ENCODE data around the gene SCO2.

The SCO2 gene

GRCh38 chr22:50490531-50491308, 34.7 kb downstream of the SCO2 start:
- no peak for DNase-seq

DNA sequence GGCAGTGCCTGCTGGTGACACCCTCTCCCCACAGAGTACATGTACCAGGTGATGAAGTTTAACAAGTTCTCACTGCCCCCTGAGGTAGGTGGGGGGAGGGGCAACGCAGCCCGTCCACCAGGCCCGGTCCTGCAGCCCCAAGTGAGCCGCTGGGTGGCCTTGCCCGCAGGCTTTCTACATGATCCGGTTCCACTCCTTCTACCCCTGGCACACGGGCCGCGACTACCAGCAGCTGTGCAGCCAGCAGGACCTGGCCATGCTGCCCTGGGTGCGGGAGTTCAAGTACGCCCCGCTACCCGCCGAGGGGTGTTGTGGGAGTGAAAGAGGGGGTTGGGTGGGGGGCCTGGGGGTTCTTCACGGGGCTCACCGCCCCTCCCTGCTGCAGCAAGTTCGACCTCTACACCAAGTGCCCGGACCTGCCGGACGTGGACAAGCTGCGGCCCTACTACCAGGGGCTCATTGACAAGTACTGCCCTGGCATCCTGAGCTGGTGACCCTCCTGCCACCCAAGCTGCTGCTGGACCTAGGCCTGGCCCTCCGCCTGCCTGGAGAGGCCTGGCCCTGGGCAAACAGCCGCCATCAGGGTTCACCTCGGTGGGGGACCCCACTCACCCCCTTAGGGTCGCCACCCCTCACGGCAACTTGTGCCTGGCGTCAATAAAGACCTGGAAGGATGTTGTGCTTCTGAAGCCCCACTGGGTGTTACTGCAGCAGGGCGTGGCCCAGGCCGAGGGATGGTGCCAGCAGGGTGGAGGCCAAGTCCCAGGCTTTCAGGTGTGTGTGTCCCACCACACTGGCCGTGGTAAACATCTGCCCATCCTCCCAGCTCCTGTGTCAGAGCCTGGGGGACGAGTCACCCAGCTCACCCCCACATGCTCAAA, 35.8 kb downstream of the SCO2 start:
- DNase-seq, result no peak

GRCh38 chr22:50488886-50489285, 36.5 kb downstream of the SCO2 start:
- no peak for DNase-seq

- DNase-seq, result no peak
Measured at GRCh38 chr22:50488006-50488677, 37.3 kb downstream of the SCO2 start.

GRCh38 chr22:50487290-50488005, 38.0 kb downstream of the SCO2 start:
- no peak for DNase-seq

DNA sequence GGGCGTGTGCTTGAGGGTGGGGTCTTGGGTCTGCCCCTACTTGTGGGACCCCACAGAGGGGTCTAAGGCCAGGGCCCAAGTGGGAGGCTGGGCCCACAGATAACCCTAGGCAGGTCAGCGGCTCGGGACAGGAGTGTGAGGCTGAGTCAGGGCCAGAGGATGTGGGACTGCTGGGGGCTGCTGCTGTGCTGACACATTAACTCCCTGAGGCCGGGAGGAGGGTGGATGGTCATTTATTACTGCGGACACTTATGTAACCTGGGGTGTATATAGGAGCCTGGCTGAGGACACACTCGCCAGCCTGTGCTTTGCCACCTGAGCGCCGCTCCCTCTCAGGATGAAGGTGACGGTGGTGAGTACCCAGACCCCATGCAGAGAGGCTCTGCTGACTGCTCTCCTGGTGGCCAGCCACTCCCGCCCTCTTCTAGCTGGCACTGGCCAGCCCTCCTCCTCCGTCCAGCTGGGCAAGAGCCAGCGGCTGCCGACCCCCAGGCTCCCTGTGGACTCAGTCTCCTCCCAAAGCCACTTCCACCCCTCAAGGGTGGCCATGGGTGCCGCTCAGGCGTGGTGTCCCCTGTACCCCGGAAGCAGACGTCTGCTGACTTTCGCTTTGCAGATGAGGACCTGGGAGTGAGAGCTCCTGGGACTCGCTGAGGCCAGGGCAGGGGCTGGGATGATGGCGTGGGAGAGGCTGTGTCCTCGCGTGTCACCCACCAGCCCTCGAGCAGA, 38.7 kb downstream of the SCO2 start, which contains the start of gene MIOX:
Gene MIOX (plus strand): TSS at position 299 of the 729 bp plus-strand sequence. CDS start 39 bp downstream, at position 338.
- DNase-seq, result no peak

GRCh38 chr22:50485221-50486131, 39.9 kb downstream of the SCO2 start:
- no peak for DNase-seq

GRCh38 chr22:50483977-50484853, 41.2 kb downstream of the SCO2 start:
- DNase-seq, result no peak

DNA sequence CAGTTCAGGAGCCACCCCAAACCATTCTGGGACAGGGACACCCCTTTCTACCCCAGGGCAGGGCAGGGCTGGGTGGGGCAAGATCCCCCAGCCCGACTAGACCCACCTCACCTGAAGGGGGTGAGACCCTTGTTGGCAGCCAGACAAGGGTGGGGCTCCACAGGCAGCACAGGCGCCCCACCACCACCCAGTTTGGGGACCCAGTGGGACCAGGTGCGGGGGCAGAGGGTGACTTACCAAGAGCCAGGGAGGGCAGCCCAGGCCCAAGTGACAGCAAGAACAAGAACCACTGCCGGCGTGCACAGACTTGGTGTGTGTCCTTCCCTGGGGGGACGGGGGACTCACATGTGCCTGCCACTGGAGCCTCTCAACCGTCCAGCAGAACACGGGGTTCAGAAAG, 41.8 kb downstream of the SCO2 start:
- DNase-seq, result no peak

- no peak for DNase-seq
Measured at GRCh38 chr22:50483106-50483505, 42.3 kb downstream of the SCO2 start.

DNA sequence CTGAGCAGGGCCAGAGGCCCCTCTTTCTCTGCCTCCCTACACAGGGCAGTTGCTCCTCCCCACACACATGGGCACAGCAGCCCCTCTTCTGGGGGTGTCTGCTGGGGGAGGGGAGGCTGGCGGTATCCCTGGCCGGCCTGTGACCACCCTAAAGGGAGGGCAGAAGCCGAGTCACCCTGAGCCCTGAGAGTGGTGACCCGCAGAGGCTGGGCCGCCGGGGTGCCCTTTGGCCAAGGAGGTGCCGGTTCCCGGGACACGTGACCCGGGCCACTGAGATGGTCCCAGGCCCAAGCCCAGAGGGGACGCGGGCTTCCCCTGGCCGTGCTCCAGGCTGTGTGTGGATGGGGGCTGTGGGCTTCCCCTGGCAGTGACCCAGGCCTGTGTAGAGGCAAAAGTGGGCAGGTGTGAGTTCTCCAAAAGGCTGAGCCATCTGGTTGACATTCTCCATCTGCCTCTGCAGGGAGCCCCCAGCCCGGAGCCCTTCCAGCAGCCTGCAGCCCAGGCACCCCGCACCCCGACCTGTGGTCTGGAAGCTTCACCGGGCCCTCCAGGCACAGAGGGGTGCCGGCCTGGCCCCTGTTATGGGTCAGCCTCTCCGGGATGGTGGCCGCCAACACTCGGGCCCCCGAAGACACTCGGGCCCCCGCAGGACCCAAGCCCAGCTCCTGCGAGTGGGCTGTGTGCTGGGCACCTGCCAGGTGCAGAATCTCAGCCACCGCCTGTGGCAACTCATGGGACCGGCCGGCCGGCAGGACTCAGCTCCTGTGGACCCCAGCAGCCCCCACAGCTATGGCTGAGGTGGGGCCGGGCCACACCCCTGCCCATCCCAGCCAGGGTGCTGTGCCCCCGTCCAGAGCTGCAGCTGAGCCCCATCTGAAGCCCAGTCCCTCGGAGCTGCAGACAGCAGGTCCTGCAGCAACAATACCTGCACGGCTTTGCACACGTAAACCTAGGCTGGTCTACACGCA, 43.0 kb downstream of the SCO2 start:
- no peak for DNase-seq

DNA sequence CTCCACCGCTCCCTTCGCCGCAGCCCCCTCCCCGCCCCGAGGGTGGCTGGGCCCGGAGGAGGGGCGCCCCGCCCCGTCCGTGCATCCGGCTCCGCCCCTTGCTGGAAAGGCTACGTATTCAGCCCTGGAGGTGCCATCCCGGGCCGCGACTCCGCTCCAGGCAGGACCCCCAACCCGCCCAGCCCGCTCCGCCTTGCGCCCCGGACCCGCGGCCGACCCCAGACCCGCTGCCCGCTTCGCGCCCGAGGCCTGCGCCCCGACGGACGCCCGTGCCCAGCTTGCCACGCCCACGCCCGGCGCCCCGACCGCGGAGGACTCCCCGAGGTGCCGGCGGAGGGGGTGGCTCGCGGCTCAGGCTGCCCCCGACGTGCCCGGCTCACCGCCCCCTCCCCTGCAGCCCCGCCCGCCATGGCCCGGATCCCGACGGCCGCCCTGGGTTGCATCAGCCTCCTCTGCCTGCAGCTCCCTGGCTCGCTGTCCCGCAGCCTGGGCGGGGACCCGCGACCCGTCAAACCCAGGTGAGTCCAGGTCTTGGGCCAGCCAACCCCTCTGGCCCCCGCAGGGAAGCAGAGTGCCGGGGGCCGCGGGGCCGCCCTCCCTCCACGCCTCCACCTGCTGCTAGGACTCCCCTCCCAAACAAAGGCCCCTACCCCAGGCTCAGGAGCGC, 43.8 kb downstream of the SCO2 start, which contains the start of gene ADM2:
Gene ADM2 (plus strand): TSS at position 104 of the 667 bp plus-strand sequence. CDS start 305 bp downstream, at position 409.
- peak; percentile 73 for DNase-seq

DNA sequence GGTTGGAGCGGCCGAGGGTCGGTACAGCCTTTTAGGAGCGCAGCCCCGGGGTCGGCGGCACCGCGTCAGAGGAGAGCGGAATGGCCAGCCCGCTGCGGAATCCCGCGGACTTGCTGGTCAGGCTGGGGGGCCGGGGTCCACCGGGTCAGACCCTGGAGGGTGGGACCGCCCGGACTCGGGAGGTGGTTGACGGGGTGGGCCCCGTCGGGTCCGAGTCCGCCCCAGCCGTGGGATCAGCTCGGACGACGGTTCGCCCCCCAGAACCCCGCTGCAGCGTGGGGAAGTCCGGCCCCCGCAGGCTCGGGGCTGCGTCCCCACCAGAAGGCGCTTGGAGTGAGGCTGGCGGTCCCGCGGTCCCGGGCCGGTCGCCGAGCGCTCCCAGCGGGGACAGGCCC, 44.4 kb downstream of the SCO2 start:
- no peak for DNase-seq

GRCh38 chr22:50479721-50480120, 45.7 kb downstream of the SCO2 start:
- no peak for DNase-seq

- DNase-seq, result no peak
Measured at GRCh38 chr22:50477923-50478322, 47.5 kb downstream of the SCO2 start.

DNA sequence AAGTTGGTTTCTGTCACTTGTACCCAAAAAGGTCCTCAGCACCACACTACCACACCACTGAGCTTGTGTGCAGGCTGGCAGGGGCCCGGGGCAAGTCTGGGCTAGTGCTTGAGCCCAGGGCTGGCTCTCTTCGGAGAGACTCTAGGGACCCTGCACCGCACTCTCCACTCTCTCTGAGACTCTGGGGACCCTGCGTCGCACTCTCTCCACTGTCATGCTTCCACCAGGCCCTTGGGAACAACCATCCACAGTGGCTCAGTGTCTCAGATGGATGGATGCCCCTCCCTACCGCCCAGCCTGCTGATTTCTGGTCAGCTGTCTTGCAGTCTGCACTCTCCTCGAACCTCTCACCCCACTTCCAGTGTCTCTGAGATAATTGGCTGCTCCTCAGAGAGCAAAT, 48.5 kb downstream of the SCO2 start:
- DNase-seq, result no peak

DNA sequence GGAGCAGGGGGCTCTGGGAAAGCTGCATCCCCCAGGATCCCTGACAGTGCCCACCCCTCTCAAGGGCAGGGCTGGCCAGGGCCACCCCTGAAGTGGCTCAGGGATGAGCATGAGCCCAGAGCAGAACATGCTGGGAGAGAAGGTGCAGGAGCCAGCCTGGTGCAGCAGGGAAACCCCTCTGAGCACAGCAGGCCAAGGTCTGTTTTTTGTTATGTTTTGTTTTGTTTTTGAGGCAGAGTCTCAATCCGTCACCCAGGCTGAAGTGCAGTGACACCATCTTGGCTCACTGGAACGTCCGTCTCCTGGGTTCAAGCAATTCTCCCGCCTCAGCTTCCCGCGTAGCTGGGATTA, 49.8 kb downstream of the SCO2 start:
- DNase-seq, result no peak
